ENCODE results near the gene CSNK1A1L.

Gene CSNK1A1L
- 0 to 0.77 (median 0.04) reads per million in 17 experiments for total RNA-seq

DNA sequence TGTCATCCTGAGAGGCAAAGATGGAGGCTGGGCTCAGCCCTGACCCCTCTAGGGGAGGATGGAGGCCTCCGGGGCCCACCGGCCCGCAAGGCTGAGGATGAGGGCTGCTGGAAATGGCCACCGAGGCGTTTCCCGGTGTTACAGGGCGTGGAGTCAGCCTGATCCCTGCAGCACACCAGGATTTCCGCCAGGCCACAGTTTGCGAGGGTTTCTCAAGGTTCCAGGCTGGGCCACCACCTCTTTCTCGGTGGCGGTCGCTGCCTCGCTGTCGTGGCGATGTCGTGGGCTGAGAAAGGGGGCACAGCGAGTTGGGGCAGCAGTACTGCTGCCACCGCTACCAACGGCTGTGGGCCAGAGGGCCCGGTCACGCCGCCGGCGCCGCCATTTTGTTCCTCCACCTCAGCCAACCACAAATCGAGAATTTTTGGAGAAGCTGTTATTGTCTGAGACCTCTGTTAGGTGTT lies at the start of gene CSNK1A1L:
Gene CSNK1A1L, minus strand, starts transcription at position 414 of the 464 bp plus-strand sequence. Its CDS starts 408 bp downstream, at position 6.
- no peak for DNase-seq

DNA sequence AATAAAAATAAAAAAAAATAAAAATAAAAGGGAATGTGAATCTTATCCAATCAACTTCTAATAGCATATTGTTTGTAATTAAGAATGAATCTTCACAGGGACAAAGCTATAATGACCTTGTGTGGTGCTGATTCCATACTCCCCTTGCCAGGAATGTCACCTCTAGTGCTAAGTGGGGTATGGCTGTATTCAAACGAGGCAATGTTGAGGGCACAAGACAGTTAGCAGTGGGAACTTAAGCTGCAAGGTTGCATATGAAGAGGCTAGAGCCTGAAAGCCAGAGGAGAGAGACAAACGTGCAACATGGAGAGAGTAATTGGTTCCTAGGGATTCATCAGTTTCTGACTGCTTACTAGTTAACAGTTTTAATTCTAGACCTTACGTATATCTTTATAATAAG lies 43.9 kb upstream of the CSNK1A1L start:
- no peak for DNase-seq

DNA sequence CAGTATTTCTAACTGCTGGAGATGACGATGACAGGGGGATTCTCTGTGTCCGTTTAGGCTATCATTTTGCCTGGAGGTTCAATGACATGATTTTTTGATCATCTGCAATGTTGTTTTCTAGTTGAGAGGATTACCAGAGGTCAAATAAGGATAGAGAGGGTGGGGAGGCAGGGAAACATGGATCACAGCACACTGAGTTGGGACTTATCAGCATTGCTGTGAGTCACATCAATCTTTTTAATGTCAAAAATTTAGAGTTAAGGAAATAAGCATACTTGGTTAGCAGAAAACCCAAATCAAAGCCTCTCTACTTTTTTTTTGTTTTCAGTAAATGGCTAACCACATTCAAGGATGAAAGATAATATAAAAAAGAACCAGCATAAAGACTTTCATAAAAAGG lies 43.0 kb upstream of the CSNK1A1L start:
- no peak for DNase-seq

DNA sequence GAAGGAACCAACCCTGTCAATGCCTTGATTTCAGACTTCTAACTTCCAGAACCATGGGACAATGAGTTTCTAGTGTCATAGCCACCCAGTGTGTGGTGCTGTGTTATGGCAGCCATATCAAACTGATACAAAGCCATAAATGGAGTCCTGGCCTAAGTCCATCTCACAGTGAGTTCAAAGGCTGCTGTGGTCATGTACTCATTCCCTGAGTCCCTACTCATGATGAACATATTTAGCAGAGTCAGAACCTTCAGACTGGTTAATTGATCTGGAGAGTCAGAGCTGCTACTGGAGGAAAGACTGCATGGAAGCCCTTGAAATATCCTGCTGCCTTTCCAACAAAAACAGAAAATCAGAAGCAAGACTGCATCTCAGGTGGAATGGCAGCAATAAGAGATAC lies 39.2 kb upstream of the CSNK1A1L start:
- no peak for DNase-seq

DNA sequence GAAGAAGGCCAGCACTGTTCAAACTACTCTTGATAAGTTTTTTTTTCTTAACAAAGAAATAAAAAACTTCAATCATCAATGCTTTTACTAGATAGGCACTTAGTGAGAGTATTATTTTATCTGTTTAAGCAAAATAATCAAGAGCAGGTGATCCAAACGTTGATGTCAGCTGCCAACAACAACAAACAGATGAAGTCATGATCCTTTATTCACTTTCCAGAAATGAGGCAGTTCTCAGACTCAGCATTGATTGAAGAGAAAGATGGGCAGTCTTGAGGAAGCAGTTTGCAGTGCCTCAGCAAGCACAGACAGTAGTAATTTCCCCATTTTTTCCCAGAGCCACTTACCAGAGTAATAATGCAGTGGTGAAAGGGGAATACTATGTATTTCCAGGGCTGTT lies 38.4 kb upstream of the CSNK1A1L start:
- DNase-seq, result no peak

DNA sequence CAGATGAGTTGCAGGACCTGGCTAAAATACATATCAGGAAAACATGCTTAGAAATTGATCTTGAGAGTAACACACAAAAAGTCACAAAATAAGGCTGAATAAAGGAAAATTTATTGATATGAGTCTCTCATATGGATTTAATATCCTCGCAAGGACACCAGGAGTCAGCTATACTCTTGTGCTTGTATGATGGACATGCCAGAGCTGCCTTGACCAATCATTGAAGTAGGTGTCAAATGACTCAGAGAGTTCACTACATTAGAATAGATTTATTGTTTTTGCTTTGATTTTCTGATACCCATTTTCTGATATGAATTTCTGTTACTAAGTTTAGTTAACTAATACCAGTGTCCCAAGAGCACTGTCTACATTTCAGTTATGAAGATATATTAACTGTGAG lies 37.4 kb upstream of the CSNK1A1L start:
- no peak for DNase-seq

DNA sequence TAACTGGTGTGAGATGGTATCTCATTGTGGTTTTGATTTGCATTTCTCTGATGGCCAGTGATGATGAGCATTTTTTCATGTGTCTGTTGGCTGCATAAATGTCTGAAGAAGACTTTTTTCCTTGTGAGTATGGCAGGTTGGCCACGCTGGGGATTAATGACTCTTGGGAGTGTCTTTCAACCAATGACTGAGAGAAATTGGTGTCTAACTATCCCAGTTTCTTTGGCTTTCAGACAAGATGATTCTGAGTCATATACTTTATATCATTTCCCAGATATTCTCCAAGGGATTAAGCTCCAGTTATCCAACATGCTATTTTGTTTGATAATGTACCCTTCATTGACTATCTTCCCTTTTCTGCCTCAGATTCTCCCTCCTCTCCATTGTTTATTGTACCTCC lies 35.5 kb upstream of the CSNK1A1L start:
- DNase-seq, result no peak

DNA sequence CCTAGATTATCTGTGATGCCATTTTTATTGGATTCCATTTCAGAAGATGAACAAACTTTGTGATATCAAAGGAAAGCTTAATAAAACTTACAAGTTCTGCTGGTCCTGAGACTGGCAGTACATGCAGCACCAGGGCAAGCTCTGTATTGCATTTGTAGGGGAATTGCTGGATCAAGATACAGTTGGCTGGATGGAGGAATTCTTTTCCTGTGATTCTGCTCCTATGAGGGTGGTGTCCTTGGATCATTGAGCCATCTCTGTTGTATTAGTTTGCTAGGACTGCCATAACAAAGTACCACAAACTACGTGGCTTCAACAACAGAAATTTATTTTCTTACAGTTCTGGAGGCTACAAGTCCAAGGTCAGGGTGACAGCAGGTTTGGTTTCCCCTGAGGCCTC lies 33.9 kb upstream of the CSNK1A1L start:
- no peak for DNase-seq

DNA sequence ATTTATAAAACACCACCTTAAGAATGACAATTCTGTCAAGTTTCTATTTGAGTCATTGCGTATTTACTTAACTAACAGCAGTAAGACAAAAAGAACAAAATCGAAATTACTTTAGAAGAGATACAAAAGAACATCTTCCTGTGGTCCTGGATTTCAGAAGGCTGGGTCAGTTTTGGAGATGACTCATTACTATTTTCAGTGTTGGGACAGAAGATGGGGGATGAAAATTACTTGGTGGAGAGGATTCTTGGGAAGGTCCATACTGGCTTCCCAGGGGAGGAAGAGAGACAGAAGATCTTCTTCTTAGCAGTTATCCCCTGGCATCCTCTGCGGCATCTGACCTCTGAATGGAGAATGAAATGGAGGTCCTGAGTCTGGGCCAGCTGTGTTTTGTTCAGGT lies 33.5 kb upstream of the CSNK1A1L start:
- DNase-seq, result no peak

DNA sequence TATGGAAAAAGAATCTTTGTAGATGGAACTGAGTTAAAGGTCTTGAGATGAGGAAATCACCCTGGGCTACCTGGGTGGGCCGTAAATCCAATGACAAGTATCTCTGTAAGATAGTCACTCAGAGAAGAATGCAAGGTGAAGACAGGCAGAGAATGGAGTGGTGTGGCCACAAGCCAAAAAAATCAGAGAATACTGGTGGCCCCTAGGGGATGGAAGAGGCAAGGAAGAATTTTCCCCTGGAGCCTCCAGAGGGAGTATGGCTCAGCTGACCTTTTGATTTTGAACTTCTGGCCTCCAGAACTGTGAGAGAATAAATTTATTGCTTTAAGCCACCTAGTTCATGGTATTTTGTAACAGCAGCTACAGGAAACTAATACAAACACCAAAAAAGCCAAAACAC lies 32.7 kb upstream of the CSNK1A1L start:
- DNase-seq, result no peak

DNA sequence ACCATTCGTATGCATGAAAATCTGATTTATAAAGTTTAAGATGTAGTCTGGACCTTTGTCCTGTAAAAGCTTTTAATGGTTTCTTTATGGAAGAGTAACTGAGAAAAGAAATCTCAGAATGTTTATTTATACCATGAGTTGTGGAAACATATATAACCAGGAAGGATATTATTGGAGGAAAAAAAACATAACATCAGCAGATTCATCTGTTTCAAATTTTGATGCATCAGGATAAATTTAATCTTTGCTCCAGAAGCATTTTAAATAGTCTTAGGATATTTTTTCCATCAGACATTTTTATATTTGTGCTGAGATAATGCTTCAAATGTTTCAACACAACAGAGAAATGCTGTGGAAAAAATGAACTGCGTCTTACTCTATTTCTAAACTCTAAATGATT lies 31.2 kb upstream of the CSNK1A1L start:
- no peak for DNase-seq

DNA sequence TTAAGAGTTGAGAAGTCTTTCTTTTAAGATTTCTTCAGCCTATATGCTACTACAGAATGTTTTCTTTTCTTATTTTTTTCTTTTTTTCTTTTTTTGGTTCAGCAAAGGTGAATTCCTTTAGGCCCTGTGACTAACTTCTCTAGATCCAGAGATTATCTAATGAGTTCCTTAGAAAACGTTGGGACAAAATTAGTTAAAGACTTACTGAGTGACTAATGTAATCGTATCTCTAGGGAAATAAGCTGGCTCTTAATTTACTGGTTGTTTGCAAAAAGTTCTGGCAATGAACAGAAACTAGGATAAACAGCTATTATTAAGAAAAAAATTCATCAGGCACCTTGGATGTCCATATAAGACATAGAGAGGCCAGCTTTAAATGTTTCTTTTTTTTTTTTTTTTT lies 30.7 kb upstream of the CSNK1A1L start:
- DNase-seq, result no peak

DNA sequence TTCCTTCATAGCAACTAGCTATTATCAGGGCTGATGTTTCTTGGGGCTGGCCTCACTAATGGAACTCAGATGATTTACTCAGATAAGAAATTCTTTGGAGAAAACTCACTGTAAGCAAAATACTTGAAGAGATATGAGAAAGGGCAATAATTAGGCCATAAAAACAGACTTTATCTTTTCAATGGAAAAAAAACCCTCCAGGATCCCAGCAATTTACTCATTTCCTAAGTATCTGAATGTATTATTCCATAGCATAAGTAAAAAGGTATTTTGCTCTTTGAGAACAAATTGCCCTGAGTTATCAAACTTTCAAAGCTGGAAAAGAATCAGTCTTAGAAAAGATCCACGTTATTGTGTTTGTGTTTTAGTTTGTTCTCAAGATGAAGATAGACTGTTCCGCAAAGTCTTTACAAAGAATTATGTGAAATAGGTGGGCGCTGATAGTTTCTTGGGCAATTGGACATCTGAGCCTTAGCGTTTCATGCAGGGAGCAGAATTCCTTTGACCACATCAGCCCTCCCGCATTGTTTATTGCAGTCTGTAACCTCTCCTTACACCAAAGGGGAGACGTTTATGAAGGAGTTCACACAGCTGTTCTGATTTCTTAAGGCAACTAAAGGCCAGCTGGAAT lies 29.1 kb upstream of the CSNK1A1L start:
- no peak for DNase-seq

DNA sequence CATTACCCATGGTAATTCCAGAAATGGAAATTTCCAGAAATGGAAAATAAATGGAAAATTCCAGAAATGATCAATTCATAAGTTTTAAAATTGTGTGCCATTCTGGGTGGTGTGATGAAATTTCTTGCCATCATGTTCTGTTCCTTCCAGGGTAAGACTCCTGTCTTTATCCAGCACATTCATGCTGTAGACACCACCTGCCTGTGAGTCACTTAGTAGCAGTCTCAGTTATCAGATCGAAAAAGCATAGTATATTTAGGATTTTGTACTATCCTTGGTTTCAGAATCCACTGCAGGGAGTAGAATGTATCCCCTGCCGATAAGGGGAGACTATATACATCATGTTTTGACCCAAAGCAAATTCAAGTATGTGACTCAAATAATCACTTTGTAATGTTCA lies 26.7 kb upstream of the CSNK1A1L start:
- no peak for DNase-seq

DNA sequence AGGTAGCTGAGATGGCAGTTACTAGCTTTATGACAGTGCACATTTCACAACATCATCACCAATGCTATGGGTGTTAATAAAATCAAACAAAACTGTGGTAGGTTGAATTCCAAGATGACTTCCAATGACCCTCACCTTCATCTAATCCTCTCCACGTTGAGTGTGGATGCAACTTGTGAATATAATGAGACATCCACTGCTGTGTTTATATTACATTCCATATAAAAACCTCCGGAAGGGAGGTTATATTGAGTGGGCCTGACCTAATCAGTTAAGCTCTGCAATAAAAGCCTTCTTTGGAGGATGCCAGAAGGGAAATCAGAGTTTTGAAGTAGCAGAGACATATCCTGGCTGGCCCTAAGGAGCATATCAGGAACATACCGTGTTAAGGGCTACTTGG lies 25.6 kb upstream of the CSNK1A1L start:
- no peak for DNase-seq

DNA sequence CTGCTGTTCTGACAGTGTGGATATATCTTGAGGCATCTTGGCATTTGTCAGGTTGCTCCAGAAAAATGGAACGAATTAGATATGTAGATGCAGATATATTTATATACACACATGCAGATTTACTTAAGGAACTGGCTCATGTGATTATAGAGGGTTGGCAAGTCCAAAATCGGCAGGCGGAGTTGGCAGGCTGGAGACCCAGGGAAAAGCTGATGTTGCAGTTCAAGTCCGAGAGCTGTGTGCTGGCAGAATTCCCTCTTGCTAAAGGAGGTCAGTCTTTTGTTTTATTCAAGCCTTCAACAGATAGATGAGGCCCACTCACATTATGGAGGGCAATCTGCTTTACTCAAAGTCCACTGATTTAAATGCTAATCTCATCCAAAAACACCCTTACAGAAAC lies 24.4 kb upstream of the CSNK1A1L start:
- DNase-seq, result no peak

DNA sequence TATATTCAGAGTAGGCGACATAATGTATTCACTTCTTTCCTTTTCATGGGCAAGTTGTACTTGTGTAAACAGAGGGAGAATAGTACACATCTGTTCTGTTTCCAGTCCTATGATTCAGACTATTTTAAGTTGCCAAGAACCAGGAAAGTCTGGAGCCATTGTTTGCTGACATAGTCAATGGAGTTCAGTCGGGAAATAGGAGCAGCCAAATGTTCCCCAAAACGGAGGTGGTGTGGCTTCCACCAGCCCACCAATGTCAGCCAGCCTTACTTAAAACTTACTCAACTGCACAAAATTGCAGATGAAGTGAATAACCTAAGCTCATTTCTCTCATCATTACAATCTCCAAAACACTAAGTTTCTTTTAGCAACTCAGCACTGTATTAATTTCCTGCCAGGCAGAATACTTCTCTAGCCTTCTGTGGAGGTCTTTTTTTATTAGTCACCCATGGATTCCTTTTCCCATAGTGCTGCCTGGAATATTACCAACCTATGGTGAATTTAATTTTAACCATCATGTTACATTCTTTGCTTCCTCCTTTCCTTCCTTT lies 22.3 kb upstream of the CSNK1A1L start:
- DNase-seq, result no peak

DNA sequence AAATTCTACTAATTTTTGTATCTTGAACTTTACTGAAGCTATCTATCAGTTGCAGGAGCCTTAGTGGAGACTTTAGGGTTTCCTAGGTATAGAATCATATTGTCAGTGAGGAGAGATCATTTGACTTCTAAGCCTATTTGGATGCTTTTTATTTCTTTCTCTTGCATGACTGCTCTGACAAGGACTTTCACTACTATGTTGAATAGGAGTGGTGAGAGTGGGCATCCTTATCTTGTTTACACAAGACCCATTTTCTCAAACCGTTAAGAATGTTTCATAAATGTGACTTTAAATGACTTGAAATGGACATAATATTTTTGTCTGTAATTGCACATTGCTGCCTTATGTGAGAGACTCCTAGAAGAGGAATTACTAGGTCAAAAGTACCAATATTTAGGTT lies 17.9 kb upstream of the CSNK1A1L start:
- DNase-seq, result no peak

DNA sequence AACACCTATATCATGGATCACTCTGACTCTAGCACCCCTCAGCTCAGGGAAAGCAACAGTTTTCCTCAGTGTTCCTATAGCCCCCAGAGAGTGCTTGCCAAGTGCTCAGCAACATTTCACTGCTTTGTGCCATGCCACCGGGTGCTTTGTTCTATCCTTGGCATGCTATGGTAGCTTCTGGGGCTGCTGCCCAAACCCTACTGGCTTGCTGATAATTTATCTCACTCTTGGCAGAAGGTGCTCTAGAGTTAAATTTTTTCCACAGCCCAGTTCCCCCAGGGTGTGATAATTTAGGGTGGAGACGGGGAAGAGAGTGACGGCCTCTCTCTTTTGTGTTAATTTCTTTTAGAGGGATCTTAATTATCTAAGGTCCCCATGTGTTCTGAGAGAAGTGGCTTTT lies 12.6 kb upstream of the CSNK1A1L start:
- no peak for DNase-seq

DNA sequence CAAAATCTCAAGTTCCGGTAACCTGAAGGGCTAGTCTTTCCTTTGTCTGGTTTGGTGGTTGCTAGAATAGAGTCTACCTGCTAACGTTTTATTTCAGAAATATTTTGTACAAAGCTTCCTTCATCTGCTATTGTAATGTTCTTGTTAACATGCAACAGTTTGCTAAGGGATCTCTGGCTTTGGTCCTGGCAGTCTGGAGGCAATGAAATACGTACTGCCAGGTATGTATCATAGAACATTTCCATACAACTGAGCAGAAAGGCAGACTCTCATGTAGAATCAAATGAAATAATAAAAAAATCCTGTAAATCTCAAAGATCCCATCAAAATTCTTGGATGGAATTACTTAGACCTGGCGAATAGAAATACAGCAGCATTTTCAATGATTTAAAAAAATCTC lies 8.8 kb upstream of the CSNK1A1L start:
- no peak for DNase-seq

DNA sequence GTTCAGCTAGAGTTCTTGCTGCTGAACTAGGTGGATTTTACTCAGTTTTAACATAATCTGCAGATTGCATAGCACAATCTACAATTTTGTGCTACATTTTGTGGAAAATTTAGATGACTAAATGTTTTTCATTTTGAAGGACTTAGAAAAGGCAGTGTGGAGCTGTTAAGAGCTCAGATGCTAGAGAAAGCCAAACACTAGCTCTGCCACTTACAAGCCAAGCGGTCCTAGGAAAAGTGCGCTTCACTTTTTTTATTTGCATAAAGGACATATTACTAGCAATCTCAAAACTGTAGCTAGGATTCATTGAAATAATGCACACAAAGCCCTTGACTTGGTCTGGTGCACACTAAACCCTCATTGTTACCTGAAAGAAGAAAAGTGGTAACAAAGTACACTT lies 8.1 kb upstream of the CSNK1A1L start:
- no peak for DNase-seq

DNA sequence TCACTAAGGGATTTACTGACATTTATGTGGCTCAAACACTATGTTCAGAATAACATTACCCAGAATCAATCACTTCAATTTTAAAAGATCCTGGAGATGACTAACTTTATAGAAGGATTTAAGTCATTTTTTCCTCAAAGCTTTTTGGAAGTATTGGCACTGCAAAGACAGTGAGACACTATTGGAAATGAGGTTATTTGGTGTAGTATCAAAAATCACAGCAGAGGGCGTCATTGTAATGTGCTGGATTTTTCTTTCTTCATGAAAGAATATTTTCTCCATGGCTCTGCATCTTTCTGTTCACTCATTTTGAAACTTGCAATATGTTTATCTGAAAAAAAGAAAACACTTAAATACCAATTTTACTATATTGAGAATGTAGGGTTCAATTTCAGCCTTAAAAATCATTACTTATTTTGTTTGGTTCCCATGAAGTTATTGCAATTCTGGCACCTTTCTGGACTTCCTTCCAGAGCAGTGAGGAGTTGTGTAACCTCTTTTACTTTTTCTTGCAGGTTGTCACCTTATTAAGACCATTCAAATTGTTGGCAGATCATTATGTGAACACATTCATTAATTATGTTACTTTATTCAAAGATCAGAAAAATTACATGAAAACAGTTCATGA lies 3.7 kb upstream of the CSNK1A1L start:
- peak in 3 of 4 experiments; percentile 3 to 17 (median 10) for DNase-seq

DNA sequence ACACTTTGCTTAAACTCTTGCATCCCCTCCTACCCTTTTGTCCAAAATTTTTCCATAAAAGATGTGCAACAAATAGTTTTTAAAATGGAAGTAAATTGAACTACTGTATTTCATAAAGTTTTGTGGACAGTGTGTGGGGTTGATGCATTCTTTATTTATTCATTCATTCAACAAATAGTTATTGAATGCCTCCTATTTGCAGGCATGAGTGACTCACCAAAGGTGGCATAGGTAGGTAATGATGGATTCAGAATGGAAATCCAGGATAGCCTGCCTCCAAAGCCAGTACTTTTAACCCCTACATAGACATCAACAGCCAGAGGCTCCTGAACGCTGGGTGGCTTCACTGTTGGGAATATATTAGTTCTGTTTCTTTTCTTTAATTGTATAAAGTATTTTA lies 2.4 kb upstream of the CSNK1A1L start:
- DNase-seq, result no peak

DNA sequence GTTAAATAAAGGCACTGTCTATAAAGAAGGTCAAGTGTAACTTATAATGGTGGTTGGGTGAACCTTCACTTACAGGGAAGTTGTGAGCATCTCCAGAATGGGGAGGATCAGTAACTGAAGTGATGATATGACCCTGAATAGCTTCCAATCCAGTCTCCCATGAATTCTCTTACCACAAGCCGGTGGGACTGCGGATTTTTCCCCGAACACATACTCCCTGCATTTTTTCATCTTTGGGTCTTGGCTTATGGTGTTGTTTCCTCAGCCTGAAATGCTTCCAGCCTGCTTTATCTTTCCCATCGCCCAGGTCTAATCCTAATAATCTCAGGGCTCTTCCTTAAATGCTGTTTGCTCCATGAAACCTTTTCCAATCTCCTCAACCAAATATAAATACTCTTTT lies 2.0 kb upstream of the CSNK1A1L start:
- no peak for DNase-seq

DNA sequence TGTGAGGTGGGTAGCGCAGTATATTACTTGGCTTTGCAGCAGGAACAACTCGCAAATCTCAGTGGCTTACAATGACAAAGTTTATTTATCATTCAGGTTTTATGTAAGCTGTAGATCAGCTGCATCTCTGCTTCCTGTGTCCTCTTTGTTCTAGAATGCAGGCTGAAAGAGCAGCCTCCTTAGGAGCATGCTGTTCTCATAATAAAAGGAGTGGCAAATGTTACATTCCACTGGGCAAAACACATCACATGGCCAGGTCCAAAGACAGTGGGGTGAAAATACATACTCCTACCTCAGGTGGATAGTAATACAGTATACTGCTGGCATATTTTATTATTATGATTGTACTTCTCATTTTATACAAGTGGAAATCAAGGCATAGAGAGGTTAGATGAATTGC lies 1.2 kb upstream of the CSNK1A1L start:
- DNase-seq, result no peak
